ENCODE results near the gene NTSR2. TPM values are rescaled to one million over a fixed set of nuclear protein-coding genes. Genes with fewer than 3 reads are reported as not detected.

NTSR2 gene
- total RNA-seq, 1 donor from 2014 or later, result not detected

DNA sequence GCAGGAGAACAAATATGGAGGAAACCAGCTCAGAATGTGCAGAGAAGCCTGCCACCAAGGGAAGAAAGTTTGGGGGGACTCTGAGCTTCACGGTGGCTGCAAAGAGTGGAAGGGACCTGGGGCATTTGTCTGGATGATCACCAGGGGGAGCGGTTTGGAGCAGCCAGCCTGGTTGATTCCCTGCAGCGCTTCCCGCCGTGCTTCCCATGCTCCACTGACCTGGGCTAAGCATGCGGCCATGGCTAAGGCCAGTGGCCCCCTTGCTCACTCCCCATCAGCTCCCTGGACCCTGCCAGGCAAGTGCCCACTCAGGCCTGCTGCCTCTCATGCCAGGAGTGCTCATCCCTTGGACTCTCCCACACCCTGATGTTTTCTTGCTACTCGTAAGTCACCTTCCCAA, 27.0 kb downstream of the NTSR2 start:
- H3K4me3 Mint-ChIP-seq (ENCODE audit: unreplicated experiment), result no peak overlapping the region
- H2AFZ ChIP-seq (ENCODE audit: low read depth, low read length), result no peak overlapping the region
- no peak overlapping the region for H3K27ac ChIP-seq (ENCODE audit: low read depth, low read length)
- no peaks in the 10 kb centered on the region for H3K9me3 Mint-ChIP-seq (ENCODE audit: unreplicated experiment)
- peaks cover 14% of the 10 kb centered on the region for H3K36me3 Mint-ChIP-seq (ENCODE audit: low read depth, unreplicated experiment)
- no peaks in the 10 kb centered on the region for H3K36me3 ChIP-seq (ENCODE audit: insufficient read depth, low read length)
- H3K79me2 ChIP-seq (ENCODE audit: insufficient read depth, low read length), result no peaks in the 10 kb centered on the region
- H3K4me2 ChIP-seq (ENCODE audit: low read length), result no peak overlapping the region
- TF ChIP-seq EZH2 (IDR thresholded peaks at IDR 0.05; ENCODE audit: insufficient read depth, low read length), result no peak
- TF ChIP-seq, protein P1, sequence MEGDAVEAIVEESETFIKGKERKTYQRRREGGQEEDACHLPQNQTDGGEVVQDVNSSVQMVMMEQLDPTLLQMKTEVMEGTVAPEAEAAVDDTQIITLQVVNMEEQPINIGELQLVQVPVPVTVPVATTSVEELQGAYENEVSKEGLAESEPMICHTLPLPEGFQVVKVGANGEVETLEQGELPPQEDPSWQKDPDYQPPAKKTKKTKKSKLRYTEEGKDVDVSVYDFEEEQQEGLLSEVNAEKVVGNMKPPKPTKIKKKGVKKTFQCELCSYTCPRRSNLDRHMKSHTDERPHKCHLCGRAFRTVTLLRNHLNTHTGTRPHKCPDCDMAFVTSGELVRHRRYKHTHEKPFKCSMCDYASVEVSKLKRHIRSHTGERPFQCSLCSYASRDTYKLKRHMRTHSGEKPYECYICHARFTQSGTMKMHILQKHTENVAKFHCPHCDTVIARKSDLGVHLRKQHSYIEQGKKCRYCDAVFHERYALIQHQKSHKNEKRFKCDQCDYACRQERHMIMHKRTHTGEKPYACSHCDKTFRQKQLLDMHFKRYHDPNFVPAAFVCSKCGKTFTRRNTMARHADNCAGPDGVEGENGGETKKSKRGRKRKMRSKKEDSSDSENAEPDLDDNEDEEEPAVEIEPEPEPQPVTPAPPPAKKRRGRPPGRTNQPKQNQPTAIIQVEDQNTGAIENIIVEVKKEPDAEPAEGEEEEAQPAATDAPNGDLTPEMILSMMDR (IDR thresholded peaks at IDR 0.05; ENCODE audit: insufficient read depth, low read depth, low read length), result no peak
- no peaks in the 10 kb centered on the region for H3K27me3 Mint-ChIP-seq (ENCODE audit: low read depth, unreplicated experiment)
- no peaks in the 10 kb centered on the region for H3K4me1 ChIP-seq (ENCODE audit: insufficient read depth, low read length)
- H3K27me3 ChIP-seq (ENCODE audit: insufficient read depth, low read length), result no peaks in the 10 kb centered on the region
- FAIRE-seq (no peak), DNase-seq (ENCODE audit: low read depth) (no peak)
- H3K4me3 ChIP-seq (ENCODE audit: insufficient read depth, low read depth, low read length), result no peak overlapping the region
- H3K4me1 Mint-ChIP-seq (ENCODE audit: low read depth, unreplicated experiment), result peaks cover 7% of the 10 kb centered on the region
- no peak overlapping the region for H3K9ac ChIP-seq (ENCODE audit: low read length)
- H3K27ac Mint-ChIP-seq (ENCODE audit: unreplicated experiment), result no peak overlapping the region
- no peaks in the 10 kb centered on the region for H4K20me1 ChIP-seq (ENCODE audit: insufficient read depth, low read length)
- H3K9me3 ChIP-seq (ENCODE audit: insufficient read depth, low read depth, low read length), result no peaks in the 10 kb centered on the region

DNA sequence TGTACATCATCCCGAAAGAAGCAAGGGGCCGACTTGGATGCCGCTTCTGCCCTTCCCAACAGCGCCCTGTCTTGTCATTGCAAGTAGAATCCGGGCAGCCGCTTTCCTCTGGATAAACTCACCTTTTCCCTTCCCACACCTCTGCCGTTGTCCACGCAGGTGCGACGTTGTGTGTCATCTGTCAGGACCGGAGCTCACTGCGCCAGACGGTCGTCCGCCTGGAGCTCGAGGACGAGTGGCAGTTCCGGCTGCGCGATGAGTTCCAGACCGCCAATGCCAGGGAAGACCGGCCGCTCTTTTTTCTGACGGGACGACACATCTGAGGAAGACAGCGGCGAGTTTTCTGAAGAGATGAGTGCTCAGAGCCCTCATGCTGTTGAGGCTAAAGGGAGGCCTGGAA, 29.9 kb downstream of the NTSR2 start:
- H3K4me1 ChIP-seq (ENCODE audit: insufficient read depth, low read length), result no peaks in the 10 kb centered on the region
- Mint-ChIP-seq H3K27me3 (ENCODE audit: low read depth, unreplicated experiment) (no peaks in the 10 kb centered on the region), H3K9me3 (ENCODE audit: unreplicated experiment) (no peaks in the 10 kb centered on the region), H3K4me3 (ENCODE audit: unreplicated experiment) (no peak overlapping the region), H3K36me3 (ENCODE audit: low read depth, unreplicated experiment) (peaks cover 14% of the 10 kb centered on the region), H3K27ac (ENCODE audit: unreplicated experiment) (no peak overlapping the region), H3K4me1 (ENCODE audit: low read depth, unreplicated experiment) (no peaks in the 10 kb centered on the region)
- H3K9ac ChIP-seq (ENCODE audit: low read length), result no peak overlapping the region
- no peak overlapping the region for H2AFZ ChIP-seq (ENCODE audit: low read depth, low read length)
- no peaks in the 10 kb centered on the region for H3K79me2 ChIP-seq (ENCODE audit: insufficient read depth, low read length)
- TF ChIP-seq, protein P1 (IDR thresholded peaks at IDR 0.05; ENCODE audit: insufficient read depth, low read depth, low read length), result no peak
- TF ChIP-seq EZH2 (IDR thresholded peaks at IDR 0.05; ENCODE audit: insufficient read depth, low read length), result no peak
- H3K36me3 ChIP-seq (ENCODE audit: insufficient read depth, low read length), result no peaks in the 10 kb centered on the region
- H3K27me3 ChIP-seq (ENCODE audit: insufficient read depth, low read length), result peaks cover 2% of the 10 kb centered on the region
- no peaks in the 10 kb centered on the region for H3K9me3 ChIP-seq (ENCODE audit: insufficient read depth, low read depth, low read length)
- FAIRE-seq (no peak), DNase-seq (ENCODE audit: low read depth) (no peak)
- H3K4me3 ChIP-seq (ENCODE audit: insufficient read depth, low read depth, low read length), result no peak overlapping the region
- no peak overlapping the region for H3K27ac ChIP-seq (ENCODE audit: low read depth, low read length)
- no peak overlapping the region for H3K4me2 ChIP-seq (ENCODE audit: low read length)
- H4K20me1 ChIP-seq (ENCODE audit: insufficient read depth, low read length), result no peaks in the 10 kb centered on the region

- H3K36me3 ChIP-seq (ENCODE audit: insufficient read depth, low read length), result no peaks in the 10 kb centered on the region
- no peak overlapping the region for H3K9ac ChIP-seq (ENCODE audit: low read length)
- H2AFZ ChIP-seq (ENCODE audit: low read depth, low read length), result no peak overlapping the region
- H3K4me3 ChIP-seq (ENCODE audit: insufficient read depth, low read depth, low read length), result no peak overlapping the region
- no peaks in the 10 kb centered on the region for H3K27me3 Mint-ChIP-seq (ENCODE audit: low read depth, unreplicated experiment)
- no peaks in the 10 kb centered on the region for H3K79me2 ChIP-seq (ENCODE audit: insufficient read depth, low read length)
- H3K27ac ChIP-seq (ENCODE audit: low read depth, low read length), result no peak overlapping the region
- DNase-seq (ENCODE audit: low read depth) (no peak), FAIRE-seq (no peak)
- no peak overlapping the region for H3K27ac Mint-ChIP-seq (ENCODE audit: unreplicated experiment)
- no peaks in the 10 kb centered on the region for H3K4me1 ChIP-seq (ENCODE audit: insufficient read depth, low read length)
- H3K4me3 Mint-ChIP-seq (ENCODE audit: unreplicated experiment), result no peak overlapping the region
- H3K36me3 Mint-ChIP-seq (ENCODE audit: low read depth, unreplicated experiment), result peaks cover 14% of the 10 kb centered on the region
- no peaks in the 10 kb centered on the region for H3K4me1 Mint-ChIP-seq (ENCODE audit: low read depth, unreplicated experiment)
- no peaks in the 10 kb centered on the region for H3K9me3 ChIP-seq (ENCODE audit: insufficient read depth, low read depth, low read length)
- no peak overlapping the region for H3K4me2 ChIP-seq (ENCODE audit: low read length)
- peaks cover 2% of the 10 kb centered on the region for H3K27me3 ChIP-seq (ENCODE audit: insufficient read depth, low read length)
- no peaks in the 10 kb centered on the region for H4K20me1 ChIP-seq (ENCODE audit: insufficient read depth, low read length)
- no peaks in the 10 kb centered on the region for H3K9me3 Mint-ChIP-seq (ENCODE audit: unreplicated experiment)
- TF ChIP-seq, protein P1 (IDR thresholded peaks at IDR 0.05; ENCODE audit: insufficient read depth, low read depth, low read length), result no peak
- TF ChIP-seq EZH2 (IDR thresholded peaks at IDR 0.05; ENCODE audit: insufficient read depth, low read length), result no peak
Observed at GRCh38 chr2:11639503-11639902, 30.5 kb downstream of the NTSR2 start.
